HG03103 (cell line): ENCODE data around the gene SAFB.

Source experiments
- ATAC-seq: cut with Tn5 transposase; IDR thresholded peaks from one replicate; pipeline ENCODE4 v1.9.1; 2021; ENCODE audit warnings: low read depth; ENCODE audit not compliant: unreplicated experiment

Gene SAFB

DNA sequence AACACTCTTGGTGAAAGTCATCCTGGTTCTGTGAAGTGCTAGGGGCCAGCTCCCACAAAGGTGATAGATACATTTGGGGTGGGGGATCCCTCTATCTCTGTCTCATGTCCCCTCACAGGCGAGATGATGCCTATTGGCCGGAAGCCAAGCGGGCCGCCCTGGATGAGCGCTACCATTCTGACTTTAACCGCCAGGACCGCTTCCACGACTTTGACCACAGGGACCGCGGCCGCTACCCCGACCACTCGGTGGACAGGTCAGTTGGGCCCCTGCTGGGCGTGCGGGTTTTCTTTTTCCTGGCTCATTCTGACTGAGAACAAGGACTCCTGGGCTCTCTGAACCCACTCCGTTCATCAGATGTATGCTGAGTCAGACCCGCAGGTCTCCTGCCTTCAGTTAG, 41.0 kb downstream of the SAFB start:
- ATAC-seq = no peak

DNA sequence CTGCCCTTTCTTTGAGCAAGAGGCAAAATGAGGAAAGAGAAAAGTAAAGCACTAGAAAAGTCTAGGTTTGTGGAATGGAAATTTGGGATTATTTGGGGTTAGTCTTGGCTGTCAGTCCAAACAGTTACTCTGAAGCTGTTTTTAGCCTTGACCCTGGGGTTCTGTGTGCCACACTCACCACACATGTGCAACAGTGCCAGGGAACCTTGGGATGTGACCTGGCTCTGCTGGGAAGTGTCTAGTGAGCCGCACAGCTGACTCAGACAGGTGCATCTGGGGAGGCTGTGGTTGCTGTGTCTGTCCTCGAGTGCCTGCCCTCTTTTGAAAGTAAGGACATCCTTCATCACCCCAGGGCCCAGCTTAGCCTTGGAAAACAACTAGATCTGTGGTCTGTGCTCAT, 41.6 kb downstream of the SAFB start:
- ATAC-seq = no peak

DNA sequence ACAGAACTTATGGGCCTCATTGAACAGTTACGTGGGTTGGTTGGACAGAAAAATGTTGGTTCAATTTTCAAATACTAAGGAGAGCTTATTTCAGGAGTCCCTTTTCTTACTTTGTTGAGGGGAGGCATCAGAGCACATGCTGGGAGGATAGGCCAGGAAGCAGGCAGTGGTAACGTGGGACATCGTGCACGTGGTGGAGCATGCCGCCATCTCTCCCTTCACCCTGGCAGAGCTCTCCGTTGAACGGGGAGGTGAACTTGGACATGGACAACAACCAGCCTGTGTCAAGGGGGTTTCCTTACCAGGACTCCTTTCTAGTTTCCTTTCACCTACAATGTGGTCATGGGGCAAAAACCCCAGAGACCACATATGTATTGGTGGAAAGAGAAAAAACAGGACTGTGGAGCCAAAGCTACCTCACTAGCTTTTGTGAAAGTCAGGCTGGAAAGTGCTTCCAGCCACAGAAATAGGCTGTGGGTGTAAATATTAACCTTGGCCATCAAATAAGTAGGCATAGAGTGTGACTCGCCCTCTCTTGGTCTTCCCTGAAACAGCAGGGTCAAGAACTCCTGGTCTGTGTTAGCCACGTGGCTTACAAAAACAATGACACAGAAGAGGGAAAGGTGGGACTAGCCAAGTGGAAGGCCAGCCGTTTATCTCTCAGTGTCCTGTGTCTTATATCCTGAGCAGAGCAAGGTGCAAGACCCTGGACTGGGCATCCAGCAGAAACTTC, 43.1 kb downstream of the SAFB start:
- ATAC-seq = no peak

DNA sequence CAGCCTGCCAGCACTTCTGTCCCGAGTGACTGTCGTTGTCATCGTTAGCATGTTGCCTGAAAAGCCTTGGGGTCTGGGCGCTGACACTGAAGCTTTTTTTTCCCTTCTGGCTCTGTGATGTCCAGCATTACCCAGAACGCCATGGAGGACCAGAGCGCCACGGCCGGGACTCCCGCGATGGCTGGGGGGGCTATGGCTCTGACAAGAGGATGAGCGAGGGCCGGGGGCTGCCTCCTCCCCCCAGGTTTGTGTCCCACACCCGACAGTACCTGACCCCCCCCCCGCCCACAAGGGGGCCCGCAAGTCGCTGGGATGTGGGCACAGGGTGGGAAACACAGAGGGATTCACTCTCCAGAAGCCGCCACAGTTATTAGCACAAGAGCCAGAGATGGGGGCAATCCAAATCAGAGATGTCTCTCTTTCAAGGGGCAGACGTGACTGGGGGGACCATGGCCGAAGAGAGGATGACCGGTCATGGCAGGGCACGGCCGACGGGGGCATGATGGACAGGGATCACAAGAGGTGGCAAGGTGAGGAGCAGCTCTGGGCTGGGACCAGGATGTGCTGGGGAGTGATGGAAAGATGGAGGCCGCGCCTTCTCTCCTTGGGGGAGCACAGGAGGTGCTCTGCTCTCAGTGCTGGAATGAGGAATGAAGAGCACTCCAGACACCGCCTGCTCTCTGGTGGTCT, 44.2 kb downstream of the SAFB start:
- no peak for ATAC-seq

DNA sequence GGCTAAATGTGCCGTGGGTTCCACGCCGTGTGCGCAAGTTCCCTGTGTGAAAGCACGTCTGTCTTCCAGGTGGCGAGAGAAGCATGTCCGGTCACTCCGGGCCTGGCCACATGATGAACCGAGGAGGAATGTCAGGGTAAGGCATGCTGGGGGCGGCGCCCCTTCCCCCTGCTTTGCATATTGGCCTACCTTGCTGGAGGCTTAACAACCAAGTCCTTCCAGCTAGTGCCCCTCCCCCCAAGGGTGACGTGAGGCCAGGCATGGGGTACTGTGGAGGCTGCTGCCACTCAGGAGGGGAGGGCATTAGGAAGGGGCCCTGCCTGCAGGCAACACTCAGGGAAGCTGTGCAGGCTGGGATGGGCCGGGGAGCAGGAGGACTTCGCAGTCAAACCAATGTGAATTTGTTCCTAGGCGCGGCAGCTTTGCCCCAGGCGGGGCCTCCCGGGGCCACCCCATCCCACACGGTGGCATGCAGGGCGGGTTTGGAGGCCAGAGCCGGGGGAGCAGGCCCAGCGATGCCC, 44.9 kb downstream of the SAFB start:
- ATAC-seq = no peak

DNA sequence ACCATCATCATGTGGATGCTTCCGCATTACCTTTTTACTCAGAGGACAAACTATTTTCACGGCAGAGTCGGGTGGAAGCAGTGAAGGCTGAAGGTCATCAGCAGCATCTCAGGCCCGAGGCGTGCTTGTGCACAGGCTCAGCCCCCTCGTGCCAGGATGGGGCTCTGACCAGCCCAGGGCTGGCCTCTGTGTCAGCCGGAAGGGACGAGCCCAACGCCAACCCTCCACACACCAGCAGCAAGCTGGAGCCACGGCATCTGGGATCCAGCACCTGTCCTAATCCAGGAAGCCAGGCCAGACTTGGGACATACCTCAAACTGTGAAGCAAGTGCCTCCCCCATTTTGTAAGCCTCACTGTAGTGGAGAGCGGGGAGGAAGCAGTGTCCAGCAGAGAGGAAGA, 46.3 kb downstream of the SAFB start:
- no peak for ATAC-seq

DNA sequence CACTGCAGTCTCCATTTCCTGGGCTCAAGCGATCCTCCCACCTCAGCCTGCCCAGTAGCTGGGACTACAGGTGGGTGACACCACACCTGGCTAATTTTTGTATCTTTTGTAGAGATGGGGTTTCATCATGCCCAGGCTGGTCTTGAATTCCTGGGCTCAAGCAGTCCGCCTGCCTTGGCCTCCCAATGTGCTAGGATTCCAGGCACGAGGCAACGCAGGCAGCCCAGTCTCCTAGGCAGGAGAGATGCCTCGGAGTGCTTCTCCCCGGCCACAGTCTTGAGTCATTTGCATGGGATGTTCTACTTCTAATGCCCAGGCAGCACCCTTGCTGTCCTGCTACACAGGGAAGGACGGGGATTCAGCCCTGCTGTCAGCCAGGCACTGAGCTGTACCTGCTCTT, 48.7 kb downstream of the SAFB start:
- no peak for ATAC-seq

DNA sequence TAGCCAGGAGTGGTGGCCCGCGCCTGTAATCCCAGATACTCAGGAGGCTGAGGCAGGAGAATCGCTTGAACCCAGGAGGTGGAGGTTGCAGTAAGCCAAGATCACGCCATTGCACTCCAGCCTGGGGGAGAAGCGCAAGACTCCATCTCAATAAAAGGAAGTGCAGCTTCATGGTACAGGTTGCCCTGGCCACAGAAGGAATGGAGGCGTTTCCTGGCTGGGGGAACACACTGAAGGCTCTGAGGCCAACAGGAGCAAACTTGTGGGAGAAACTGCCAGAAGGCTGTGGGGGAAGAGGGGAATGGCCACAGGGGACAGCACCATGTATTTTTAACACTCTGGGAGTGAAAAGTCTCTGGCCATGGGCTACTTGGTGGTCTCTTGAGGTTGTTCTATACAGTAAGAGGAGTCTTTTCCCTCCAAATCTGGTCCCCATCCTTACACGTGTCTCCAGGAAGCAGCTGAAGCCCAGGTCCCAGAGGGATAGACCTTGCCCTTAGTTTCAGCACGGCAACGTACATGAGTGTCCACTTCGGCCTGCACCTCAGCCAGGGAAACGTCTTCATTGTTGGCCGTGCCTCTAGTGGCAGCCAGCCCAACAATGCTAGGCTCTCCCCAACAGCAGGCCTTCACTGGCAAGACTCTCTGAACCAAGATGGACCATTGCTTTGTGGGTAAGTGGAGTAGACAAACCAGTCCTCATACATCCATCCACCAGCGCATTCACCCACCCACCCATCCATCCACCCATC, 50.0 kb downstream of the SAFB start:
- ATAC-seq = no peak

DNA sequence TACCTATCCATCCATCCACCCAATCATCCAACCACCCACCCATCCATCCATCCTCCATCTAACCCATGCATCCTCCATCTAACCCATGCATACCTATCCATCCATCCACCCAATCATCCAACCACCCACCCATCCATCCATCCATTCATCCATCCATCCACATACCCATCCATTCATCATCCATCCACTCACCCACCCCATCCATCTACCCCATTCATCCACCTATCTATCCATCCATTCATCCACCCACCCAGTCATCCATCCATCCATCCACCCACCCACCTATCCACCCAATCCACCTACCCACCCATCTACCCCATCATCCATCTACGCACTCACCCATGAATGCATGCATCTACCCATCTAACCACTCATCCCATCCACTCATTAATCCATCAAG, 50.9 kb downstream of the SAFB start:
- ATAC-seq = no peak

DNA sequence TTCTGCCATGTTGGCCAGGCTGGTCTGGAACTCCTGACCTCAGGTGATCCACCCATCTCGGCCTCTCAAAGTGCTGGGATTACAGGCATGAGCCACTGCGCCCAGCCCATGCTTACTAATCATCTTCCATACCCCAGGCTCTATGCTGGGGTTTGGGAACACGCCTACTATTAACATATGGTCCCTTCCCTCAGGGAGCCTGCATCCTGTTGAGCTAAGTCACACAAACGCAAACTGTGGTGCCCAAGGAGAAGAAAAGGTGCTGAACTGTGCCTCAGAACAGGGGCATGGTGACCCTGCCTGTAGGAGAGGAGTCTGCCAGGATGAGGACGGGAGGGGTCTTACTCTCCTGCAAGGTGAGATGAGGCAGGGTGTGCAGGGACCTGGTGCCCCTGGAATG, 51.8 kb downstream of the SAFB start:
- ATAC-seq = no peak

DNA sequence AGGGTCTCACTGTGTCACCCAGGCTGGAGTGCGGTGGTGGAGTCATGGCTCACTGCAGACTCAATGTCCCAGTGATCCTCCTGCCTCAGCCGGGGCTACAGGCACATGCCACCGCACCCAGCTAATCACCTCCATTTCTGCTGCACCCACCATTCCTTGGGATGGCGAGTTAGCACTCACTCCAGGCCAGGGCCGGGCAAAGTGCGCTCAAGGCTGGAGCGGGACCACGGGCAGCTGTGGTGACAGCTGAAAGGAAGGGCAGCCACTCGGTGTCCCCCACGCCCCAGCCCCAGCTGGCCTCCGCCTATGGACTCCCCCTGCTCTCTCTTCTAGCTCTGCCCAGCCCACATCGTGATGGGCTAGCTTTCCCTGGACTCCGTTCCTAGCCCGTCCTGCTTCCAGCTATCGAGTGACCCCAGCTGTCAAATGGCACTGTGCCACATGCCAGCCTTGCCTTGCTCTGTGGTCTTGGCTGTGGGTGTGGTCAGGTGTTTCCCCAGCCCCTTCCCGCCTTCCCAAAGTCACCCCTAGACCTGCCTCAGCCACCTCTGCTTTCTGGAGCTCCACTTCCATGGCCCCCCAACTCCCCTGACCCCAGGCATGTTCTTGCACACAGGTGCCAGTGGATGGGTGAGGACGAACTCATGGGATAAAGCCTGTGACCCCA, 53.4 kb downstream of the SAFB start:
- no peak for ATAC-seq

DNA sequence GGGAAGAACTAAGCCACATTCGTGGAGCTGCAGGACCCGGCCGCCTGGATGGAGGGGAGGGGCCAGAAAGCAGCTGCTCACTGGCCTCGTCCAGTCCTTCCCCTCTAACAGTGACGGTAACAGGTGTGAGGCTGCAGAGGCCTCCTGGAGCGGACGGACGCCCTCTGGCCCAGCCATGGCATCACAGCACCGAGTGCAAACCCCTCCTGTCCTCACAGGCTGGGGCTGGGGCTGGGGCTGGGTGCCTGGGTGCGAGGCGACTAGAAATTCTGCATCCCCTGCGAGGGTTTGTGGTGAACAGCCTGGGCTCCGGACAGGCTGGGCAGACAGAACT, 53.9 kb downstream of the SAFB start:
- ATAC-seq = no peak

DNA sequence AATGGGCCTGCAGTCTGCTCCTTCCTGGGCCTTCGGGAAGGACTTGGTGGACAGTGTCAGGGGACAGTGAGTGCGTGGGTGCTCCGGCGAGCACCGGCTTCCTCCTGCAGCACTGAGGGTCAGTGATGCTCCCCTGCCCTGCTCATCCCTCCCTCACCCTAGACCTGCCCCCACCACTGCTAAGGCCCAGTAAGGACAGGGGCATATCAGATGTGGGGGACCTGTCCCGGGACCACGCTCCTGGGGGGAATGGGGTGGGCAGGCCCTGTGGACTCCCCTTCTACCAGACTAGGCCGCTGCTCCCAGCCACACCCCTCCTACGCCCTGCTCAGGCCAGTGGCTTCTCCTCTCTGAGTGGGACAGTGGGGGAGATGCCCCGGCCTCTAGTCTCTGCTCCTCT, 54.3 kb downstream of the SAFB start:
- ATAC-seq = no peak

DNA sequence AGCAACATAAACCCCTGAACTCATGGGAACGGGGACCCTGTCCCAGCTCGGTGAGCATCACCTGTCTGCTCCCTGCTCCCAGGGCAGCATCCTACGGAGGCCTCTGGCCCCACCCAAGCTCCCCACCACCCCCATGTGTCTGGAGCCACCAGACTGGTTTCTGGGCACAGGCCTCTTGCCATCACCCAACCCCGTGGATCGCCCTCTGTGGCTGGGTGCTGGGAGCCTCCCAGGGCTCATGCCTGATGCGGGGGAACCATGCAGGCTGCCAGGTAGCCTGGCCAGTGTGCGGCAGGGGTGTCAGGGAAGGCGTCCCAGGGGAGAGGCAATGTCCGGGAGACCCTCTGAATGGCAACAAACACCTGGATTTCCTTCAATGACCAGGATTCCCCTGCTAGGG, 54.7 kb downstream of the SAFB start:
- ATAC-seq = no peak

DNA sequence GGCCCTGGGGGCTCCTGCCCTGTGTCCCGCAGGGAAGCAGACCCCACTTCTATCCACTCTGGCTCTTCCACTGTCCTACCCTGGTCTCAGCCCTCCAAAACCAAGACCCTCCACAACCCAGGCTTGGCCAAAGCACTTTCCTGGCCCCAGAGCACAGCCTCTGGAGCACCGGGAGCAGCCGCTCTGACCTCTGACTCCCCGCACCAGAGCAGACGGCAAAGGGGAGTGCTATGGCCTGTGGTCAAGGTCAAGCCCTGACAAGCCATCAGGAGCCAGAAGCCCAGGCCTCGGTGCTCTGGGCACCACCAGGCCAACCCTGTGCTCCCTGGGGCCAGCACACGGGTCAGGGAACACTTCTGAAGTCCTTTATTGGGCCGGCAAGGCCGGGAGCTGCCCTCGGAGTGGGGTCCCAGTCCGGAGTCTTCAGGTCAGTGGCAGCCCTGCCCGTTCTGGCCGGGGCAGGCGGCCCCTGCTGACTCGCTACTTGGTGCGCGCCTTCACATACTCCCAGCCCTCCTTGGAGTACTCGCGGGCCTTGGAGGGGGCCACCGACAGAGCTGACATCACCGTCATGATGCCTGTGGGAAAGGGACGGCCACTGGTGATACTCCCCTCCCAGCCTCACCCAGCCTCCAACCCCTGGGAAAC, 55.3 kb downstream of the SAFB start:
- ATAC-seq = no peak

DNA sequence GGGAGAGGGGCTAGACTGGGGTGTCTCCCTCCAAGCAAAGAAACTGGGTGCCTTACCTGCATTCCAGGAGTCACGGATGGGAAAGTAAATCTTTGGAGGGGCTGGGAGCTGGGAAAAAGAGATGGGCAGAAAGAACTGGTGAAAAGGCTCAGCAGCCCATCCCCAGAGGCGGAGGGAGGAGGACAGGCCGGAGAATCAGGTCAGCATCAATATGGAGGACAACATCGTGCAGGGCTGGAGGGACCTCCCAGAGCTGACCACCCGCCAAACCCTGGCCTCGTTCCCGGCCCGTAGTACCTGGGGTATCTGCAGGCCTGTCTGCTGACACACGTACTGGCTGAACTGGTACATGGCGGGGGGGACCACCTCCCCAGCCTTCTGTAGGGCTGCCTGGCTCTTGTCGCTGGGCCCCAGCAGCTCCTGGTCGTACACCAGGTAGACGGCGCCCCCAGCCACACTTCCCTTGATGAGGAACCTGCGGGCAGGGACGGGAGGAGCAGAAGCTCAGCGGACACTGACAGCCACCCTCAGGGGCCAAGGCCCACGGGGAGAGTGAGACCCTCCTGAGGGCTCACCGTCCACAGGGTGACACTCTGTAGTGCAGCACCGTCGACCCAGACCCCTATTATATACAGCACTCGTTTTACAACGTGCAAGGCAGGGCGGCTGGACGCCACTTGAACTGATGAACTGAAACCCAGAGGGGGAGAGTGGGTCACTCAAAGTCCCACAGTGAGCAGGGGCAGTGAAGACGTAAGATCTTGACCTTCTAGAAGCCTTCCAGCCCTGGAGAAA, 56.6 kb downstream of the SAFB start:
- no peak for ATAC-seq

DNA sequence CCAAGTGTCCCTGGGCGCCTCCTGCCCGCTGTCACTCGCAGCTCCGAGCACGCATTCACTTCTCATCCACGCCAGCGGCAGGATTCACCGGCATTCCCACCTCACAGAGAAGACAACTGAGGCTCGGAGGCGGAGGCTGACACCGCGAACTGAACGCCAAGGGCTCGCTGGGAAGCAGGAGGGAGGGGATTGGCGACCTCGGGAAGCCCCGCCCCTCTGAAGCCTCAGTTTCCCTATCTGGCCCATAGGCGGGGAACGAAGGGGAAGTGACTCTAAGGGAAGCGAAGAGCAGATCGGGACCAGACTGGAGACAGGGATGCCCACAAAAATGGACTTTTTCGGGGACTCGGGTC, 57.2 kb downstream of the SAFB start:
- ATAC-seq = no peak

DNA sequence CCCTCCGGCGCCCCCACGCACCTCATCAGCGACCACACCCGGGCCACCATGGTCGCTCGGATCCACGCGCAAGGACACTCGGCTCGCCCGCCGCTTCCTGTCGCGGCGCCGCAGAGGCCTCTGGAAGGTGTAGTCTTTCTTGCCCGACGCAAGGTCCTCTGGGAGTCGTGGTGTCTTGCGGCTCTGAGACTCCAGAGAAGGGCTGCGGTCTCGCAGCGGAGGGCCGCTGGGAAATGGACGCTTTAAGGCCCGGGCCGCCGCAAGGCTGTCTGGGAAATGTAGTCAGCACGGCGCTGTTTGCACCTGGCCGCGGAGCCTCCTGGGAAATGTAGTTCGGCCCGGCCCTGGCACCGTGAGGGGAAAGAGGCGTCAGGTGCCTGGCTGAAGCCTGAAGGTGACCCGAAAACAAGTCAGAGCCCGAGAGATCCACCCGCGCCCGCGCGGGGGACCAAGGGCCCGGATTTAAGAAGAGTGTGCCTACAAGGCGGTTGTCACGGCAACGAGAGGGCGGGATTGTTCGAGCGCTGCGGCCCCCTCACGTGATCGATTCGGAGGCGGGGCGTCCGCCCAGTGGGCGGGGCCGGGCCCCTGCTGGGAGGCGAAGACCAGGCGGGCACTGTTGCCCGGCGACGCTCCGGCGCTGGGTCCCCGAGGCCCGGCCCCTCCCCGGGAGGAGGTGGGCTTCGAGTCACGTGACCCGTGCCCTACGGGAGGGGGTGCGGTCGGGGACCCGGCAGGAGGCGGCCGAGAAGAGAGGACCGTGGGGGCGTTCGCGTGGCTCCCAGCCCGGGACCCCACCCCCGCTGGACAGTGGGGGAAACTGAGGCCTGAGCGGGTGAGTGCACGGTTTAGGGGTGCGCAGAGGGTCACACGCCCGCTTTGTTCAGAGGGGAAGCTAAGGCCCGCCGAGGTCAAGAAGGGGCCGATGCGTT, 57.8 kb downstream of the SAFB start, which contains the start of the genes HSD11B1L and MICOS13:
TSS of gene HSD11B1L (plus strand) at position 591 of the 932 bp plus-strand sequence. CDS start 3,806 bp downstream, outside the sequence.
TSS of gene MICOS13 (minus strand) at position 80 of the 932 bp plus-strand sequence. CDS start at position 50, 30 bp downstream.
- ATAC-seq = peak; percentile 80
